DND-41 (cell line): ENCODE results near the gene DUSP2.

Source experiments
- ATAC-seq: fragments of 200-7000 bp; cut with Tn5 transposase; 3 replicates; pipeline ENCODE4 v1.9.1; 2021; ENCODE audit warnings: low read depth; ENCODE audit not compliant: insufficient read depth
- DNase-seq: peaks from one replicate; pipeline ENCODE4 v3.0.0-alpha.2; 2020
- H2AFZ ChIP-seq: 2 replicates; pipeline ENCODE4 v1.6.0; 2012; ENCODE audit warnings: low read depth, low read length
- H3K27ac ChIP-seq: 2 replicates; pipeline ENCODE4 v1.5.1; 2012; ENCODE audit warnings: low read length, inconsistent platforms
- H3K27me3 ChIP-seq: fragments of 200-600 bp; sonication (generic); 2 replicates; pipeline ENCODE4 v1.6.0; 2012; ENCODE audit warnings: low read length, mild to moderate bottlenecking, inconsistent platforms; ENCODE audit not compliant: insufficient read depth, poor library complexity
- H3K36me3 ChIP-seq: 2 replicates; pipeline ENCODE4 v1.5.1; 2012; ENCODE audit warnings: low read length, inconsistent platforms; ENCODE audit not compliant: insufficient read depth
- H3K4me1 ChIP-seq: 2 replicates; pipeline ENCODE4 v1.5.1; 2012; ENCODE audit warnings: mild to moderate bottlenecking, low read length; ENCODE audit not compliant: insufficient read depth
- H3K4me2 ChIP-seq: 2 replicates; pipeline ENCODE4 v1.6.0; 2012; ENCODE audit warnings: mild to moderate bottlenecking, moderate library complexity, low read length, inconsistent platforms; ENCODE audit not compliant: insufficient read depth
- H3K4me3 ChIP-seq, 2 experiments: fragments of 200-600 bp in 1 of 2; shearing (Covaris generic) in 1 of 2; 2 replicates each; pipeline ENCODE4 v1.5.1; 2012 to 2016; ENCODE audit warnings: inconsistent platforms in 2 of 2, low read length in 2 of 2, mild to moderate bottlenecking in 2 of 2, low read depth in 1 of 2, moderate library complexity in 1 of 2
- H3K79me2 ChIP-seq: 2 replicates; pipeline ENCODE4 v1.6.0; 2012; ENCODE audit warnings: low read length, inconsistent platforms; ENCODE audit not compliant: insufficient read depth
- H3K9ac ChIP-seq: 2 replicates; pipeline ENCODE4 v1.6.0; 2012; ENCODE audit warnings: low read depth, mild to moderate bottlenecking, inconsistent platforms, low read length, moderate library complexity
- H3K9me3 ChIP-seq: 2 replicates; pipeline ENCODE4 v1.5.1; 2012; ENCODE audit warnings: low read length, moderate library complexity, mild to moderate bottlenecking, inconsistent platforms; ENCODE audit not compliant: insufficient read depth, severe bottlenecking
- H4K20me1 ChIP-seq: 2 replicates; pipeline ENCODE4 v1.6.0; 2012; ENCODE audit warnings: low read length; ENCODE audit not compliant: insufficient read depth
- EZH2 ChIP-seq: IDR thresholded peaks from 3 replicates; pipeline ENCODE4 v1.6.1; 2012; ENCODE audit warnings: borderline replicate concordance, low read depth, mild to moderate bottlenecking, moderate library complexity, low read length, inconsistent platforms; ENCODE audit not compliant: severe bottlenecking
- TF ChIP-seq, protein P1 (sequence below): IDR thresholded peaks from 2 replicates; pipeline ENCODE4 v1.5.1; 2012; ENCODE audit warnings: borderline replicate concordance, low read length, moderate library complexity, mild to moderate bottlenecking; ENCODE audit not compliant: poor library complexity, severe bottlenecking; ENCODE audit errors: extremely low read depth

Gene DUSP2

DNA sequence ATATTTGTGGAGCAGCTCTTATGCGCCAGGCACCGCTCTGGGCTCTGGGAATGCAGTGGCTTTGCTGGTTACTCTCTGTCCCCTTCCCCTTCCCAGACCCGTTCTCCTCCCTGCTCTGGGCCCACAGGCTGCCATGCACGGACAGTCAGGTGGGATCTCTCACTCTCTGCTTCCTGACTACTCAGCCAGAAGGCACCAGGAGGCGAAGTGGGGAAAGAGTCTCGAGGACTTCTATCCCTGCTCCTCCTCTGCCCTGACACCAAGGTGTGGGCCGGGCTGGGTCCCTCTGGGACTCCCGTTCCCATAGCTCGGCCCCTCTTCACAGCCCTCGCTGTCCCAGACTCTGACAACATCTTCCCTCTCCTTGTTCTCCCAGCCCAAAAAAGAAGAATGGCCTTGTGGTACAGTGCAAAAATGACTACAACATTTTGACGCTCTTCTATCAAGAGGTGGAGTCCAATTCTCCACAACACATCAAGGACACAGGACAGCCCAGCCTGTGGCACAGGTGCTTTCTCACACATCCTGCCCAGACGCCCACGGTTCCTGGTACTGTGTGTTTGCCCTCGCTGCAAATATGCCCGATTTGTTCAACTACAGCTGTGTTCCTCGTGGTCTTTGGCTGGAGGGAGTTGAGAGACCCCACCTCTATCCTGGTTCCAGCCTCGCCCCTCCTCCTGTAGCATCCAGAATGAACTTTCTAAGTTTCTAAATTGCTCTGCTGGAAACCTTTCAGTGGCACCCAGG lies 14.0 kb upstream of the DUSP2 start:
- Histone ChIP-seq H2AFZ (no peak overlapping the region), H3K4me3 (no peak overlapping the region), H3K27ac (no peak overlapping the region), H3K27me3 (no peaks in the 10 kb centered on the region), H3K4me2 (no peak overlapping the region), H3K36me3 (no peaks in the 10 kb centered on the region), H3K9ac (no peak overlapping the region), H4K20me1 (no peaks in the 10 kb centered on the region), H3K9me3 (no peaks in the 10 kb centered on the region), H3K4me1 (peaks cover 29% of the 10 kb centered on the region), H3K79me2 (no peaks in the 10 kb centered on the region)
- ATAC-seq, result no peak
- DNase-seq, result peak; percentile 43
- TF ChIP-seq, protein P1, sequence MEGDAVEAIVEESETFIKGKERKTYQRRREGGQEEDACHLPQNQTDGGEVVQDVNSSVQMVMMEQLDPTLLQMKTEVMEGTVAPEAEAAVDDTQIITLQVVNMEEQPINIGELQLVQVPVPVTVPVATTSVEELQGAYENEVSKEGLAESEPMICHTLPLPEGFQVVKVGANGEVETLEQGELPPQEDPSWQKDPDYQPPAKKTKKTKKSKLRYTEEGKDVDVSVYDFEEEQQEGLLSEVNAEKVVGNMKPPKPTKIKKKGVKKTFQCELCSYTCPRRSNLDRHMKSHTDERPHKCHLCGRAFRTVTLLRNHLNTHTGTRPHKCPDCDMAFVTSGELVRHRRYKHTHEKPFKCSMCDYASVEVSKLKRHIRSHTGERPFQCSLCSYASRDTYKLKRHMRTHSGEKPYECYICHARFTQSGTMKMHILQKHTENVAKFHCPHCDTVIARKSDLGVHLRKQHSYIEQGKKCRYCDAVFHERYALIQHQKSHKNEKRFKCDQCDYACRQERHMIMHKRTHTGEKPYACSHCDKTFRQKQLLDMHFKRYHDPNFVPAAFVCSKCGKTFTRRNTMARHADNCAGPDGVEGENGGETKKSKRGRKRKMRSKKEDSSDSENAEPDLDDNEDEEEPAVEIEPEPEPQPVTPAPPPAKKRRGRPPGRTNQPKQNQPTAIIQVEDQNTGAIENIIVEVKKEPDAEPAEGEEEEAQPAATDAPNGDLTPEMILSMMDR, result no peak
- TF ChIP-seq EZH2, result no peak

DNA sequence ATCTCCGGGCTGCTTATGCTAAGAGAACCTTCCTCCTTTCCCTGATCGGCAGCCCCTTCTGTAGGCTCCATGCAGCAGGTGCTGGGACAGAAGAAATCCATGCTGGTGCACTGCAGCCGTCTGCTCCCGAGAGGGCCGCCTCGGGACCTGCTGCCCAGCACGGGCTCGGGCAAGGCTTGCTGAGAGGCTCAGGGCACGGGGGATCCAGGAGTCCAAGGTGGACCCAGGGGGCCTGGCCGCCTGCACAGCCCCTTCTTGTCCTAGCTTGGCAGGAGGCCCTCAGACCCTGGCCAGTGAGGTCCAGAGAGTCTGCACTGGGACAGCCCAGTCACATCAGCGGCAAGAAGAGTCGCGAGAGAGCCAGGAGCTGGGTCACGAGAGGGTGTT lies 13.3 kb upstream of the DUSP2 start:
- Histone ChIP-seq H4K20me1 (no peaks in the 10 kb centered on the region), H3K27me3 (no peaks in the 10 kb centered on the region), H3K79me2 (no peaks in the 10 kb centered on the region), H3K27ac (no peak overlapping the region), H2AFZ (no peak overlapping the region), H3K9me3 (no peaks in the 10 kb centered on the region), H3K9ac (no peak overlapping the region), H3K4me1 (peaks cover 22% of the 10 kb centered on the region), H3K4me3 (no peak overlapping the region), H3K4me2 (no peak overlapping the region), H3K36me3 (no peaks in the 10 kb centered on the region)
- DNase-seq, result no peak
- ATAC-seq, result no peak
- TF ChIP-seq EZH2, result no peak
- TF ChIP-seq, protein P1, result no peak

DNA sequence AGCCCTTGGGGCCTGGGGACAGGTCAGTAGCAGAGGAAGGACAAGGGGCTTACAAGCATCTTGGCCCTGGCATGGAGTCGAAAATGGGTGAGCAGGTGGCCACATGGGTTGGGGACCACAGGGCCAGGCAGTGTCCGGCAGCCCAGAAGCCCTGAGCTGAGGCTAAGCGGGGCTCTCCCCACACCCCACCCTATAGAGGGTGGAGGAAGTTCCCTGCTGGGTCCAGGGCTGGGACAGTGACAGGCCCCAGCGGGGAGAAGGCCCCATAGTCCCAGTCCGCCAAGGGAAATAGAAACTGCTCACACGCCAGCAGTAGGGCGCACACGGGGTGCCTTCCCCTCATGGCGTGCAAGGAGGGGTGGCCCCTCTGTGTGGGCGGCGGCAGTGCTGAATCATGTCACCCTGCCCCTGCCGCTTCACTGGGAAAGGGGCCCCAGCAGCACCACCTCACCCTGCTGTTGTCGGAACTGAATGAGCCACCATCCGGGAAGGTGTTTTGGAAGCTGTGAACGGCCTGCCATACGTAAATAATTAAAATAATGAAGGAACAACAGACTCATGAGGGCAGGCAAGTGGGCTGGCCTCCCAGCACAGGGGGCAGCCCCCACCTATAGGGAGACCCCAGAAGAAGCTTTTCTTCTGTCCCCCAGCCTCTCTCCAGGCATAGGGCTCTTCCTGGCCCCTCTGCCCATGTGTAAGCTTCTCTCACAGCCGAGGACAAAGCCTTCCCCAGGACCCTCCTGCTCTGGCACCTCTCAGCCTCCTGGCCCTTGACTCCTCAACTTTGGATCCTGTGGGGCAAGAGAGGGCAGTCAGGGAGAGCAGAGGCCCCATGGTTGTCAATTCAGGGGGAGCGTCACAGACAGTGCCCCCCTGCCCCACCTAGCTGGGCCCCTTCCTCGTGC lies 12.7 kb upstream of the DUSP2 start:
- Histone ChIP-seq H3K9ac (no peak overlapping the region), H3K36me3 (no peaks in the 10 kb centered on the region), H4K20me1 (no peaks in the 10 kb centered on the region; the same call in 1 of the 2 replicates), H3K79me2 (no peaks in the 10 kb centered on the region), H3K4me2 (no peak overlapping the region), H3K4me3 (no peak overlapping the region), H3K27ac (no peak overlapping the region), H3K9me3 (no peaks in the 10 kb centered on the region), H3K27me3 (no peaks in the 10 kb centered on the region), H3K4me1 (peaks cover 16% of the 10 kb centered on the region), H2AFZ (no peak overlapping the region)
- DNase-seq (no peak), ATAC-seq (peak; percentile 11; the same call in 1 of the 3 replicates)
- TF ChIP-seq, protein P1, result no peak
- no peak for TF ChIP-seq EZH2
